NCI-H2196 treated with DMSO at 0.1 percent for 48 hours (cell line): ENCODE results near the gene TIMM23B.
"Not testable (repeated sequence)": the region's sequence is repeated elsewhere in the genome, so short reads cannot be mapped to it uniquely, and the experiment has no call there.

ENCODE experiments used
- DNase-seq: peaks from one replicate; lab custom pipeline; 2025; ENCODE audit not compliant: unreplicated experiment; lab: John Stamatoyannopoulos, UW

The TIMM23B gene, protein sequence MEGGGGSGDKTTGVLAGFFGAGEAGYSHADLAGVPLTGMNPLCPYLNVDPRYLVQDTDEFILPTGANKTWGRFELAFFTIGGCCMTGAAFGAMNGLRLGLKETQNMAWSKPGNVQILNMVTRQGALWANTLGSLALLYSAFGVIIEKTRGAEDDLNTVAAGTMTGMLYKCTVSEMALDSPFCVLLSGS

DNA sequence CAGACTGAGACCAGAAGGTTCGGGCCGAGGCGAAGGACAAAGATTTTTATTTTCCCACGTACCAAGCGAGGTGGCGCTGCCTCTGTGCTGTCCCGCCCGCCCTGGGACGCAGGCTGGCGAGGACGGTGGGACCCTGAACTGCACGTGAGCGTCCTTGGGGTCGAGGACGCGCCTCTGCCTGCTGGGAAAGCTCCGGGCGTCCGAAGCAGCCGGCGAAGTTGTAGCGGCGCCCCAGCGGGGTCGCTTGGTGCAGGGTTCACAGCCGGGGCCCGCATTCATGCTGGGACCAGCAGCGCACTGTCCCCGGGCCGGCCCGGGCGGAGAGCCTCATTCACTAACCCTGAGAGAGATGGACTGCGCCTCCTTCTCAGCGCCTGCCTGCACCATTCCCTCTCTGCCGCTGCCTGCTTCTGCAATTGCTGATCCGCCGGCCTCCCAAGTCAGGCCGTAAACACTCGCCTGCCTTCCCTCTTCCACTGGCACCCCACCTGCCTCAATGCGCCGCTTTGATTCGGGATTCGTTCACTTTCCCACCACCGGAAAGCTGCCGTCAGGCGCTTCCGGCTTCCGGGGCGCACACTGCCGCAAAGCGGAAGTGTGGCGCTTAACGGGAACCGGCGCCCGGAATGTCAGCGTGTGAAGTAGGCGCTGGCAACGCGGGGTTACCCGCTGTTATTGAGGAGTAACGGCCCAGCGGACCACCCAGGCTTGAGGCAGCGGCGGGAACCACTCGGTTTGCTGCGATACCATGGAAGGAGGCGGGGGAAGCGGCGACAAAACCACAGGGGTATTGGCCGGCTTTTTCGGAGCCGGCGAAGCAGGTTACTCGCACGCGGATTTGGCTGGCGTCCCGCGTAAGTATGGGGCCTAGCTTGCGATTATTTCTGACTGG is at the start of gene TIMM23B, which contains the start of gene PARG:
TIMM23B (plus strand) TSS at position 607 of the 892 bp plus-strand sequence; CDS start at position 749, 142 bp downstream.
PARG (minus strand) TSS at position 581 of the 892 bp plus-strand sequence; CDS start at position 279, 302 bp downstream.
- peak; percentile 7 for DNase-seq

DNA sequence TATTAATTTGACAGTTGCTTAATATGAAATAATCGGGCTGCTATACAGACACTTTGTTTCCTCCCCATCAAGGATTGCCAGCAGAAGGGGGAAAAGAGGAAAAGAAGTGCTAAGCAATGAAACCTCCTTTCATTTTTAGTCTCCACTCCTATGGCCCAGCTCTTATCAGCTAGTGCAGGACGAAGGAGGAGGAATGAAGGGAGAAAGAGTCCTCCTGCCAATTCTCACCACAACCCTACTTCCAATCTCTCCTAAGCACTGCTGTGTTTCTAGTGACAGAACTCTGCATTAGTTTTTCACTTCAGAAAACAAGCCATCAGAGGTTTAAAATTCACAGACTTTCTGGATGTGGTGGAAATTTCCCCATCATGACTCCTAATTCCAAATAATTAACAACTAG is 41.9 kb upstream of the TIMM23B start:
- not testable (repeated sequence) for DNase-seq

DNA sequence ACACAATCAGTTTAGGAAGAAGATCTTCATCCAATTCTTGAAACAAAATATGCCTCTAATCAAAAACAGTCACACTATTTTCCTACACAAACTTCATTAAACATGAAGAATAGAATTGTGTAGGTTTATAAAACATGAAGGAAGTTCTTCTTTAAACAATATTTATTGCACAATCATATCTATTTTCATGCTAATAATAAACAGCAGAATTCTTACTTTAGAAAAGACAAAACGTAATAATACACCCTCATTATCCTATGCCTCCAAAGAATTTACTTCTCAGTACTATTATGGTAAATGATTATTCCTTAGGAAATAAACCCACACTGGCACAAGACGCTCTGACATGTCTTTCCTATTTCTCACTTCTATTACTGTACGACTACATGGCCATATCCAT is 41.4 kb upstream of the TIMM23B start:
- not testable (repeated sequence) for DNase-seq

DNA sequence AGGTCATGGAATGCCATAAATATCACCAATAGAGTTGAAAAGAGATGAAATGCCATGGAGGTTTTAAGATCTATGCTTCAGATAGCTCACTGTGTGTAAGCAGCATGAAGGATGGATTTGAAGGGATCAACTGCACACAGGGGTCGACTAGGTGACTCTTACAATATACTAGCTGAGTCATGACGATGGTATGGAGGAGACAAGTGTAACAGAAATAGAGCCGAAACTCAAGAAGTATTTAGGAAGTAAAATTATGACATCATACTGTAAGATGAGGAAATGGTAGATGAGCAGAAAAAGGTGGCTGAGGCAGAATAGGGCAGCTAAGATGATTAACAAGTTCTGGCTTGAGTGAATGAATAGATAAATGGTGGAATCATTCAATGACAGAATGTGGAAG is 38.0 kb upstream of the TIMM23B start:
- DNase-seq: not testable (repeated sequence)

DNA sequence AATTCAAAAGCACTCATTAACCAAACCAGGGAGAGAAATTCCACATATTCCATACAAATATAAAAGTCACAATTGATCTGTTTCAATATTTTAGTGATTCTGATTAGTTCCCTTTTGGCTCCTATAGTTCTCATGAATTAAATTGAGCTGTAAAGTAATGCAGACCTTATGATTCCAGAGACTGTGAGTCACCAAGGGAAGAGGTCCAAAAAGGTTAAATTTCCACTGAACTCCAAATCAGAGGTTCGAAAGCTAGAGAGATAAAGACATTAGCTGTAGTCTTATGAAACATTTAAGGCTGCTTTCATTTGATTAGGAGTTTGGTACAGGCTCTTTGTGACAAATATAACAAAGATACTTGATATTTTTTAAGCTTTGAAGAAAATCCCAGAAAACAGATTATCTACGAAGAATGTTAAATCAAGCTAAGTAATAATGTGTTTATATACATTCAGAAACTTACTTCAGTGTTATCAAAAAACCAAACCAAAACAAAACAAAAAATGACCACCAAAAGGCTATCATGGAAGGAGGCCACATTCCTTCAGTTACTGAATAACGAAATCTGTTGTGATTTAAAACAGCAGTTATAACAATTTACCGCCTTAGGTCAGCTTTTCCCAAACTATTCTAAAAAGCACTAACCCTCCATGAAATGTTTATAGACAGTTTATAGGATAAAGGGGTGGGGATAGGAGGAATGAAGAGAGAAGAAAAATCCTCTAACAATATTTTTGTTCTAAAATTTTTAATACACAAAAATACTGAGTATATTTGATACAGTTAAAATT is 33.4 kb upstream of the TIMM23B start:
- DNase-seq: not testable (repeated sequence)

DNA sequence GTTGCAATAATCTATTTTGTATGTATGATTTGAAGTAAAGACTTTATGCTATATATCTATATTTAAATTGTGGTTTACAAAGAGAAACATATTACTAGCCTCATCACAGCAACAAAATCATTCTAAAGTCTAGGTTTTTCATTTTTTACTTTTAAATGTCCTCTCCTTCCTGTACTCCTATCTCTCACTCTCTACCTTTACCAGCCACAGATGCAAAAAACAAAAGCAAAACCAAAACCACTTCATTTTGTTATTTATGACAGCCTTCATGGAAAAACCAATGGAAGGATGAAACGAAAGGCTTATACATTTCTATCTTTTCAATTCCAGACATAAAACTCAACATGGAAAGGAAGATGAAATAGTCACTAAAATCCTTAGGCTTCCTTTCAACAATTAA is 31.6 kb upstream of the TIMM23B start:
- DNase-seq: not testable (repeated sequence)

DNA sequence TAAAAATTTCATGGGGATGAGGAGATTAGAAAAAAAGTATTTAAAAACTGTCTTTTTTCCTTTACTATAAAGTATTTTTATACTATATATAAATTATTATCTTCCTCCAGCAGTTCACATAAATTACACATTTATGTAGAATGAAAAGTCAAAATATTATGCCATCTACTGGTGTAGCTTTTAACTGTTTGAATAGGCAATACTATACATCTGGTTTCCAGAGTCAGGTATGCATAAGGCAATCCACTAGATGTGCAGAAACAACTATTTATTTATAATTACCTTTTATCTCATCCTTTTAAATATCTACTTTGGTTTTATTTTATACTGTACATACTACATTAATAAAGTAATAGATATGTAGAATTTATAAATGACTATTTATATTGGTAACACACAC is 25.4 kb upstream of the TIMM23B start:
- DNase-seq: not testable (repeated sequence)

DNA sequence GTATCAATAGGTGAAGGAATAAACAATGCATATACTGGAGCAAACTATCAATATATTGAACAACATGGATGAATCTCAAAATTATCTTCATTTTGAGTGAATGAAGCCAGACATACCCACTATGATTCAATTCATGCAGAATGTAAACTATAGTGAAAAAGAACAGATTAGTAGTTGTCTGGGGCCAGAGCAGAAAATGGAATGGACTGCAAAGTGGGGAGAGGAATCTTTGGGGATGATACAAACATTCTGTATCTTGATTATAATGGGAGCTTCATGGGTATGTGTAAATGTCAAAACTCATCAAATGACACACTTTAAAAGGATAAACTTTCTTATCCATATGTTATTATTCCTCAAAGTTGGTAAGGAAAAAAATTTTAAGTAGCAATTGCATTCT is 23.9 kb upstream of the TIMM23B start:
- not testable (repeated sequence) for DNase-seq

DNA sequence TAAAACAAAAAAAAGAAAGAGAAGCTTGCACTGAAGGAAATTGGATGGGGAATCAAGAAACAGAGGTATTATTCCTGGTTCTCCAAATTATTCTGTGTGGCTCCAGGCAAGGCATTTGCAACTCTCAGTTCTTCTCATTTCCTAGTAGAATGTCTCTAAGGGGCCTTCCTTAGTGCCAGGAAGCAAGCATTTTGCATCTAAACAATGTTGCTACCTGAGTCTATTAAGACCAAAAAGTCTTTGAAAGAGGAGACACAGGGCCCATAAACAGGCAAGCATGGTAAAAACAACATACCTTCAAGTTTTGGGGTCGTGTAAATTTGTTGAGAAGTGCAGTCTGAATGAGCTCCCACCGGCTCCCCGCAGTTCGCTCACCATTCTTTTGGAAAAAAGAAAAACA is 19.8 kb upstream of the TIMM23B start:
- not testable (repeated sequence) for DNase-seq

DNA sequence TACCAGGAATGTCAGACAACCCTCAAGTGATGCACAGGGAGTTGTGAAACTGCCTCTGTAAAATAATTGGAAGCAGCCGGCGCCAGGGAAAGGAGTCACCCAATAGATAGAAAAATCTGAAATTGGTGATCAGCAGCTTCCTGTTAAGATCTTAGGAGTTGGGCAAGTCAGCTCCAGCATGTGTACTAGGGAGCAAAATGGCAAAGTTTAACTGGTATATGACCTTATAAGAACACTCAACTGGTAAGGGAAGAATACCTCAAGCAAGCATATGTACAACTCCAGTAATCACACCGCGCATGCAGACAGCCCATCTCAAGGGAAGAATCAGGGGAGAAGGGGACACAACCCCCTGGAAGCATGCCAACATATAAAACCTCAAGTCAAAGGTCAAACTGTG is 18.3 kb upstream of the TIMM23B start:
- not testable (repeated sequence) for DNase-seq

DNA sequence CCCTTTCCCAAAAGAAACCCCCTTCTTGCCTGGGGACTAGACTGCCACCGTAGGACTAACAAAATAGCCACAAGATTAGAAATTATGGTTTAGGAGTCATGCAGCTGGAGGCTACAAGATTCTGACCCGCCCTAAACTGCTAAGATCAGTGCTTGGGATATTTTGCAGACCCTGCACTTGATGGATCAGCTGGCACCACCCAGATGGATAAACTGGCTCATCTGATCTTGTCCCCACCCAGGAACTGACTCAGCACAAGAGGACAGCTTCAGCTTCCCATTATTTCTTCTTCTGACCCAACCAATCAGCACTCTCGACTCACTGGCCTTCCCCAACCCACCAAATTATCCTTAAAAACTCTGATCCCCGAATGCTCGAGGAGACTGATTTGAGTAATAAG is 10.6 kb upstream of the TIMM23B start:
- DNase-seq: not testable (repeated sequence)

DNA sequence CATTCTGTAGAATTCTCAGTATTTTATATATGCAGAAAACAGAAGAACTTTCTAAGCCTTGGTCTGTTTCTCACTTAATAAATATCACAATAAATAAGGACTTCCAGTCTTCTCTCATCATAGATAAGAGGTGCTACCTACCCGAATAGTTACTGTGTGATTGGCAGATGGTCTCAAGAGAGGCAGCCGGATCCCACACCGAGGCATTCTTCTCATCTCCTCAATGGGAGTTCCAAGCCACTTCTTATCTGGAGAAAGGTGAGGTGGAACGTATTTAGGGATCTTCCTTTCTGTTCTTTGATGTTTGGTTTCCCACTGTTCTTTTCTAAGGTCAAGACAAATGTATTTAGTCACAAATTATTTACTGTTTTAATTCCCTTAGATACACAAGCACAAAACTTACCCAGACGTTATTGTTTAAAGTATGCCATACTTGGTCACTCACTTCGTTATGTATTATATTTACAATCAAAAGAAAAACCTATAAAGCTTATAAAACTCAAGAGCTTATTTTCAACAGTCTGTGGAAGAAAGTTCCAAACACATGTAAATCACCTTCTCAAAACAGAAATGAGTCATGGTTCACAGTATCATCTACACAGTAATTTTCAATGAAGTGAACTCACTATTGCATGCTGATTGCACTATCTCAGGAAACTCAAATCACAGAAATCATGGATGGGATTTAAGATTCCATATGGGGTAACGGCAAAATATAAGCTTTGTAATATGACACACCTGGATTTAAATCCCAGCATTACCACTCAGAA is 9.7 kb upstream of the TIMM23B start:
- not testable (repeated sequence) for DNase-seq

DNA sequence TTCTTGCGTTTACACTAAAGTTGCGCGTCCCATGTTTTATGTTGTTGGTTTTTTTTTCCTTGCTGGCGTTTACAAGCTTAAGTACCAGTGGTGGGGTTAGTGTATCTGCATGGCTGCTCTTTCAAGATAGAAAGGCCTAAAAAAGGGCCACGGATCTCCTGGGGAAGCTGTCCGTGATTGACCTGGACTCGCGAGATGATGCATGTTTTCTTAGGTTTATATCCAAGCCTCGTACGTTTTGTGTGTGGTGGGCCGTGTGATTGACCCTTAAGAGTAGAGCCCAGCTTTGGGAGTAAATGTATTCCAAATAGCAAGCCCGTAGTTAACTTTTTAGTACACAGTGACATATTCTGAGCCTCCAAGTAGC is 469 bp downstream of the TIMM23B start:
- not testable (repeated sequence) for DNase-seq

DNA sequence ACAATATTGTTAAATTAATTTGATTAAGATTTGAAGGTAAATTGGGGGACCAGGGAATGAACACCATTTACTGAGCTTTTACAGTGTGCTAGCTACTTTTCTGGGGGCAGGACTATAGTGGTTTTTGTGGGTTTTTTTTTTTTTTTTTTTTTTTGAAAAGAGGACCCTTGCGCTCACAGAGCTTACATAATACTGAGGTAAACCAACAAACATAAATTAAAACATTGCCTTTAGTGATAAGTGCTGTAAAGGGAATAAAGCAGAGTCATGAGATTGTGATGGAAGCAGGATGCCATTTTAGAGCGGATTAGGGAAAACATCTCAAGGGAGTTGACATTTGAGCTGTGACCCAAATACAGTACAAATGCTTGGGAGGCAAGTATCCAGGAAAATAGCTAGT is 1.8 kb downstream of the TIMM23B start:
- not testable (repeated sequence) for DNase-seq

DNA sequence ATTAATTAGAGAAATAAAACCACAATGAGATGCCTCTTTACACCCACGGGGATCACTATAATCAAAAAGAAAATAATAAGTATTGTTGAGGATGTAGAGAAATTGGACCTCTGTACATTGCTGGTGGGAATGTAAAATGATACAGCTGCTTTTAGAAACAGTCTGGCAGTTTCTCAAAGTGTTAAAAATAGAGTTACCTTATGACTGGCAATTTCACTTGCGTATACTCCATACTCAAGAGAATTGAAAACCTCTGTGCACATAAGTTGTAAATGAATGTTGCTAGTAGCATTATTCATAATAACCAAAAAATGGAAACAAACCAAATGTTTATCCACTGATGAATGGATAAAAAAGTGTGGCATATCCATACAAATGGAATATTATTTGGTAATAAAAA is 6.3 kb downstream of the TIMM23B start:
- not testable (repeated sequence) for DNase-seq

DNA sequence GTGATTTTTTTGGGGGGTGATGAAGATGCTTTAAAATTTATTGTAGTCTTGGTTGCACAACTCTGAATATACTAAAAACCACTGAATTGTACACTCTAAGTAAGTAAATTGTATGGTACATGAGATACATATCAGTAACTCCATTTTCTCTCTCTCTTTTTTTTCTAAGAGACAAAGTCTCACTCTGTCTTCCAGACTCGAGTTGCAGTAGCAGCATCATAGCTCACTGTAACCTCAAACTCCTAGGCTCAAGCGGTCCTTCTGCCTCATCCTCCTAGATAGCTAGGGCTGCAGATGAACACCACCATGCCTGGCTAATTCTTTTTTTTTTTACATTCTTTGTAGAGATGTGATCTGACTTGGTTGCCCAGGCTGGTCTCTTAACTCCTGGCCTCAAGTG is 6.9 kb downstream of the TIMM23B start:
- not testable (repeated sequence) for DNase-seq

DNA sequence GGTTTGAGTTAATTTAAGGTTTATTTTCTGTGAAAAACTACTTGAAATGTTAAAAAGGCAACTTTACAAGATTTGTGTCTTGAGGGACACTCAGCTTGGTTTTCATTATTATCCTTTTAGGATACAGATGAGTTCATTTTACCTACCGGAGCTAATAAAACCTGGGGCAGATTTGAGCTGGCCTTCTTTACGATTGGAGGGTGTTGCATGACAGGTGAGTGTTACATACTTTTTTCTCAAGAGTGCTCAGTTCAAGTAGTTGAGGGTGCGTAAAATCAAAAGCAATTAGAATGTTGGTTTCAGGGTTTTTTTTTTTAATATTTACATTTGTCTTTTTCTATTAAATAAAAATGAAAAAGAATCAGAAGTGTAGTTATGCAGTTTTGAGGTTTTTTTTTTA is 10.2 kb downstream of the TIMM23B start:
- not testable (repeated sequence) for DNase-seq

DNA sequence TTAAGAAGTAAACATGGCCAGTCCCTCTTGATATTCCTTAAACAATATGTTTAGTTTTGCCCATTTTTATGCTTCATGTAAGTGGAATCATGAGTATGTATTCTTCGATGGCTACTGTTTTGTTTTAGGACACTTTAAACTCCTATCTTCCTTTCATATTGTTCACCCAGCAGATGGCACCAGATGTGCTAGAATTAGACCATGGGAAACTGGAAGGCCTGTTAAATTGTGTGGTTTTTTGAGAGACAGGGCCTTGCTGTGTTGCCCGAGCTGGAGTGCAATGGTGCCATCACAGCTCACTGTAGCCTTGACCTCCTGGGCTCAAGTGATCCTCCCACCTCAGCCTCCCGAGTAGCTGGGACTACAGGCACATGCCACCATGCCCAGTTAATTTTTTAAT is 11.3 kb downstream of the TIMM23B start:
- DNase-seq: not testable (repeated sequence)

DNA sequence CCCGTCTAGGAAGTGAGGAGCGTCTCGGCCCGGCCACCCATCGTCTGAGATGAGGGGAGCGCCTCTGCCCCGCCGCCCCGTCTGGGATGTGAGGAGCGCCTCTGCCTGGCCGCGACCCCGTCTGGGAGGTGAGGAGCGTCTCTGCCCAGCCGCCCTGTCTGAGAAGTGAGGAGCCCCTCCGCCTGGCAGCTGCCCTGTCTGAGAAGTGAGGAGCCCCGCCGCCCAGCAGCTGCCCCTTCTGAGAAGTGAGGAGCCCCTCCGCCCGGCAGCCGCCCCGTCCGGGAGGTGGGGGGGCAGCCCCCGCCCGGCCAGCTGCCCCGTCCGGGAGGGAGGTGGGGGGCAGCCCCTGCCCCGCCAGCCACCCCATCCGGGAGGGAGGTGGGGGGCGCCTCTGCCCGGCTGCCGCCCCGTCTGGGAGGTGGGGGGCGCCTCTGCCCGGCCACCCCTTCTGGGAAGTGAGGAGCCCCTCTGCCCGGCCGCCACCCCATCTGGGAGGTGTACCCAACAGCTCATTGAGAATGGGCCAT is 28.5 kb downstream of the TIMM23B start:
- not testable (repeated sequence) for DNase-seq

DNA sequence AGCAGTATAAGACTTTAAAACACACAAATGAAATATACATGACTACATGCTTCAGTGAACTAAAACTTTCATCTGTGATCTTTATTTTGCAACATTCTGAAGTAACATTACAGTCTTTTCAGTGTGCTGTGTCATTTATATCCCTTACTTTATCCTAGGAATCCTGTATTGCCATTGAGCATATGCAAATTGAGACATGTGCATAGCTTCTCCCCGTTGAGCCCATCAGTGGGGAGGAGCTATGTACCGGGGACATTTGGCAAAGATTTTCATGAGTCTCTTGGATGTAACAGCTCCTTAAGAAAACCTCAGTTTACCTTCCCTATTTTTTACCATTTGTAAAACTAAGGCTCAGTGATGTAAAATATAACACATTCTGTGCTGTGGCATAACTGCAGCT is 29.6 kb downstream of the TIMM23B start:
- not testable (repeated sequence) for DNase-seq
